Measurements from ENCODE around the gene SPI1. TPM values are rescaled to one million over a fixed set of nuclear protein-coding genes. Genes with fewer than 3 reads are reported as not detected.

Gene SPI1
- total and polyA plus RNA-seq, 2 donors (not counting 3 experiments of a cell fraction or from before 2014, with no cell fraction given): not detected

- Histone ChIP-seq H3K36me3 (ENCODE audit: control insufficient read depth in 2 of 2, extremely low read depth in 1 of 2, insufficient read depth in 2 of 2, low read length in 2 of 2) (peaks cover 0 to 28% of the 10 kb centered on the region in 2 experiments), H4K20me1 (replicated peaks; ENCODE audit: control insufficient read depth, extremely low read depth, insufficient read depth, low read length) (no peaks in the 10 kb centered on the region), H2AFZ (ENCODE audit: low read depth, low read length) (no peak overlapping the region), H3K4me1 (ENCODE audit: control insufficient read depth, extremely low read depth, insufficient read depth, low read length) (peaks cover 5% of the 10 kb centered on the region), H3K9me3 (replicated peaks; ENCODE audit: control insufficient read depth, insufficient read depth, low read length) (no peaks in the 10 kb centered on the region), H3K4me3 (replicated peaks in 1 of 3; ENCODE audit: insufficient read depth in 1 of 3, low read depth in 1 of 3, low read length in 3 of 3) (no peak overlapping the region), H3K27ac (ENCODE audit: insufficient read depth, low read depth, low read length) (no peak overlapping the region), H3K4me2 (ENCODE audit: insufficient read depth, low read length) (no peak overlapping the region), H3K9me1 (replicated peaks; ENCODE audit: control insufficient read depth, extremely low read depth, insufficient read depth, low read length) (no peaks in the 10 kb centered on the region), H3K79me2 (ENCODE audit: control insufficient read depth, insufficient read depth, low read length) (no peaks in the 10 kb centered on the region), H3K9ac (replicated peaks; ENCODE audit: extremely low read depth, insufficient read depth, low read length) (no peak overlapping the region), H3K27me3 (ENCODE audit: control insufficient read depth in 2 of 2, insufficient read depth in 2 of 2, low read length in 2 of 2) (no peaks in the 10 kb centered on the region)
- DNase-seq (ENCODE audit: low read depth, low spot score) (no peak), FAIRE-seq (no peak)
- intact Hi-C loops (cut with micrococcal nuclease) (no loop called here), dilution Hi-C loops (cut with MboI; ENCODE audit: extremely low pct_ligation_motif_present, low sequenced_read_pairs) (no loop called here)
- POLR2A ChIA-PET: no interaction called here
- no TSS peak for BruUV-seq (replicated peaks)
- TF ChIP-seq, protein P1, sequence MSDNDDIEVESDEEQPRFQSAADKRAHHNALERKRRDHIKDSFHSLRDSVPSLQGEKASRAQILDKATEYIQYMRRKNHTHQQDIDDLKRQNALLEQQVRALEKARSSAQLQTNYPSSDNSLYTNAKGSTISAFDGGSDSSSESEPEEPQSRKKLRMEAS (IDR thresholded peaks at IDR 0.05; ENCODE audit: insufficient read depth, insufficient read length): no peak
- TF ChIP-seq FOS (IDR thresholded peaks at IDR 0.05; ENCODE audit: borderline replicate concordance, insufficient read depth, low read length) (no peak), EZH2 (IDR thresholded peaks at IDR 0.05; ENCODE audit: borderline replicate concordance, low read depth, low read length, severe bottlenecking) (no peak), POLR2A (IDR thresholded peaks at IDR 0.05; ENCODE audit: low read depth, low read length) (no peak), GATA2 (IDR thresholded peaks at IDR 0.05; ENCODE audit: insufficient read depth, insufficient read length, low read depth, low read length) (no peak), POLR2AphosphoS5 (IDR thresholded peaks at IDR 0.05; ENCODE audit: insufficient read depth, low read depth, low read length) (no peak), MYC (IDR thresholded peaks at IDR 0.05; ENCODE audit: low read depth, low read length) (no peak), JUN (IDR thresholded peaks at IDR 0.05; ENCODE audit: borderline replicate concordance, insufficient read depth, insufficient read length, low read depth) (no peak)
- TF ChIP-seq, protein P2, sequence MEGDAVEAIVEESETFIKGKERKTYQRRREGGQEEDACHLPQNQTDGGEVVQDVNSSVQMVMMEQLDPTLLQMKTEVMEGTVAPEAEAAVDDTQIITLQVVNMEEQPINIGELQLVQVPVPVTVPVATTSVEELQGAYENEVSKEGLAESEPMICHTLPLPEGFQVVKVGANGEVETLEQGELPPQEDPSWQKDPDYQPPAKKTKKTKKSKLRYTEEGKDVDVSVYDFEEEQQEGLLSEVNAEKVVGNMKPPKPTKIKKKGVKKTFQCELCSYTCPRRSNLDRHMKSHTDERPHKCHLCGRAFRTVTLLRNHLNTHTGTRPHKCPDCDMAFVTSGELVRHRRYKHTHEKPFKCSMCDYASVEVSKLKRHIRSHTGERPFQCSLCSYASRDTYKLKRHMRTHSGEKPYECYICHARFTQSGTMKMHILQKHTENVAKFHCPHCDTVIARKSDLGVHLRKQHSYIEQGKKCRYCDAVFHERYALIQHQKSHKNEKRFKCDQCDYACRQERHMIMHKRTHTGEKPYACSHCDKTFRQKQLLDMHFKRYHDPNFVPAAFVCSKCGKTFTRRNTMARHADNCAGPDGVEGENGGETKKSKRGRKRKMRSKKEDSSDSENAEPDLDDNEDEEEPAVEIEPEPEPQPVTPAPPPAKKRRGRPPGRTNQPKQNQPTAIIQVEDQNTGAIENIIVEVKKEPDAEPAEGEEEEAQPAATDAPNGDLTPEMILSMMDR (IDR thresholded peaks at IDR 0.05; ENCODE audit: extremely low read depth in 1 of 2, insufficient read depth in 1 of 2, low read depth in 1 of 2, low read length in 2 of 2): no peak
- CTCF ChIA-PET: interaction anchor here (0.8 to 5.4 kb wide), 2 partner anchors 9 to 30 kb away, joined by 3 to 25 read pairs; no protein-coding TSS in a partner anchor
Measured at GRCh38 chr11:47324520-47324919, 53.8 kb downstream of the SPI1 start.
